Stimulated activated CD8-positive, alpha-beta memory T cell treated with anti-CD3 and anti-CD28 coated beads, Interleukin-15, amount 100 ng/mL, for 1 hour (primary cell): ENCODE results near the gene ADGRG1.

Experiments used
- DNase-seq: peaks from one replicate; pipeline ENCODE4 v3.0.0-alpha.2; 2020; ENCODE audit warnings: low read depth

The ADGRG1 gene

GRCh38 chr16:57682809-57683635 is 54.6 kb downstream of the ADGRG1 start:
- DNase-seq: no peak

- no peak for DNase-seq
Measured at GRCh38 chr16:57683636-57684545, 55.5 kb downstream of the ADGRG1 start.

GRCh38 chr16:57684626-57685358 is 56.4 kb downstream of the ADGRG1 start:
- DNase-seq: no peak

GRCh38 chr16:57685633-57686032 is 57.2 kb downstream of the ADGRG1 start:
- DNase-seq: no peak

- DNase-seq: no peak
Measured at GRCh38 chr16:57686577-57686976, 58.1 kb downstream of the ADGRG1 start.

- no peak for DNase-seq
Measured at GRCh38 chr16:57687363-57687929, 59.0 kb downstream of the ADGRG1 start.

GRCh38 chr16:57688487-57688986 is 60.1 kb downstream of the ADGRG1 start:
- no peak for DNase-seq

- DNase-seq: no peak
Measured at GRCh38 chr16:57688987-57689761, 60.7 kb downstream of the ADGRG1 start.

GRCh38 chr16:57689762-57690558 is 61.5 kb downstream of the ADGRG1 start:
- DNase-seq: no peak

- no peak for DNase-seq
Measured at GRCh38 chr16:57690782-57691471, 62.5 kb downstream of the ADGRG1 start.

- DNase-seq: no peak
Measured at GRCh38 chr16:57692636-57693035, 64.2 kb downstream of the ADGRG1 start.

GRCh38 chr16:57693550-57693949 is 65.1 kb downstream of the ADGRG1 start:
- DNase-seq: no peak

- no peak for DNase-seq
Measured at GRCh38 chr16:57694231-57694724, 65.8 kb downstream of the ADGRG1 start.

- DNase-seq: no peak
Measured at GRCh38 chr16:57694725-57695679, 66.6 kb downstream of the ADGRG1 start, which contains the start of gene DRC7. TSS of gene DRC7 (plus strand) at chr16:57694806. CDS start at chr16:57697950, 3,144 bp downstream.

- DNase-seq: no peak
Measured at GRCh38 chr16:57695680-57696069, 67.2 kb downstream of the ADGRG1 start.

- DNase-seq: no peak
Measured at GRCh38 chr16:57696240-57696639, 67.8 kb downstream of the ADGRG1 start.

GRCh38 chr16:57697896-57698537 is 69.6 kb downstream of the ADGRG1 start:
- no peak for DNase-seq
